K562 (cell line): ENCODE measurements around the gene FARP1. TPM values are rescaled to one million over a fixed set of nuclear protein-coding genes. Genes with fewer than 3 reads are reported as not detected.

Experiments used
- ATAC-seq: fragments of 200-7000 bp; cut with Tn5 transposase; 3 replicates; pipeline ENCODE4 v1.9.1; 2020; ENCODE audit warnings: moderate library complexity
- BruUV-seq: library from RNA; stranded (reverse); fragments of 400-500 nt; replicated peaks from 2 replicates; lab custom pipeline; 2021; lab: Mats Ljungman, UMichigan
- CTCF ChIA-PET: fragments of 300-600 bp; formaldehyde crosslinking; extraction: SDS; loops from one replicate; lab custom pipeline; 2021; ENCODE audit warnings: low intra/inter-chr PET ratio; lab: Yijun Ruan, JAX
- POLR2A ChIA-PET: fragments of 300-600, 350-650 bp; sonication (Branson Sonifier 250); formaldehyde crosslinking; extraction: SDS; loops from one replicate; lab custom pipeline; 2021; ENCODE audit warnings: antibody characterized with exemption, inconsistent platforms; lab: Yijun Ruan, JAX
- DNase-seq, 4 experiments: peaks; one replicate each; pipeline versions ENCODE4 v3.0.0 to v3.0.0-alpha.2; 2011 to 2018; ENCODE audit warnings: low spot score in 3 of 4, mixed read lengths in 3 of 4; ENCODE audit errors: extremely low read depth in 1 of 4
- FAIRE-seq: peaks from 2 replicates; lab custom pipeline; 2011; peaks lifted over from hg19 to GRCh38; lab: Jason Lieb, UNC
- H2AFZ ChIP-seq: 2 replicates; pipeline ENCODE4 v1.6.0; 2011; ENCODE audit warnings: low read depth, low read length, control low read depth, inconsistent platforms
- H3K27ac ChIP-seq: fragments of 200-600 bp; 3 replicates; pipeline ENCODE4 v1.8.0; 2011; ENCODE audit warnings: low read depth, mild to moderate bottlenecking, control low read depth, inconsistent platforms, low read length, moderate library complexity, mixed read lengths; ENCODE audit errors: extremely low read depth
- H3K27me3 ChIP-seq, 2 experiments: fragments of 300-600 bp in 1 of 2; 2 replicates in 1 of 2; 3 replicates in 1 of 2; pipeline versions ENCODE4 v1.6.0 to v1.8.0; 2011; ENCODE audit warnings: inconsistent platforms in 2 of 2, low read length in 2 of 2, mild to moderate bottlenecking in 1 of 2, mixed read lengths in 1 of 2, moderate library complexity in 1 of 2; ENCODE audit not compliant: control insufficient read depth in 2 of 2, insufficient read depth in 2 of 2
- H3K36me3 ChIP-seq: fragments of 300-600 bp; 3 replicates; pipeline ENCODE4 v1.8.0; 2011; ENCODE audit warnings: mild to moderate bottlenecking, low read length, inconsistent platforms; ENCODE audit not compliant: control insufficient read depth, insufficient read depth
- H3K4me1 ChIP-seq, 2 experiments: fragments of 200-600 bp in 1 of 2; replicated peaks in 1 of 2; 2 replicates in 1 of 2; 3 replicates in 1 of 2; pipeline versions ENCODE4 v1.5.1 to v1.8.0; 2011; ENCODE audit warnings: inconsistent platforms in 2 of 2, low read length in 2 of 2, mild to moderate bottlenecking in 1 of 2, mixed read lengths in 1 of 2, moderate library complexity in 1 of 2; ENCODE audit not compliant: control insufficient read depth in 2 of 2, insufficient read depth in 2 of 2
- H3K4me2 ChIP-seq: 2 replicates; pipeline ENCODE4 v1.6.1; 2011; ENCODE audit warnings: low read length, control low read depth, inconsistent platforms, mixed read lengths; ENCODE audit not compliant: insufficient read depth
- H3K4me3 ChIP-seq: fragments of 200-600 bp; sonication (generic), shearing (Covaris generic); 2 replicates; pipeline ENCODE4 v1.5.1; 2016; ENCODE audit warnings: control low read depth, inconsistent platforms
- H3K79me2 ChIP-seq: fragments of 200-600 bp; 3 replicates; pipeline ENCODE4 v1.8.0; 2011; ENCODE audit warnings: low read length, inconsistent platforms; ENCODE audit not compliant: control insufficient read depth, insufficient read depth
- H3K9ac ChIP-seq, 2 experiments: 2 replicates each; pipeline versions ENCODE4 v1.6.0 to v1.6.1; 2011; ENCODE audit warnings: low read depth in 2 of 2, low read length in 2 of 2, control low read depth in 1 of 2, inconsistent platforms in 1 of 2, mild to moderate bottlenecking in 1 of 2, mixed read lengths in 1 of 2; ENCODE audit not compliant: insufficient read depth in 1 of 2
- H3K9me1 ChIP-seq: one replicate; pipeline ENCODE4 v1.6.0; 2011; ENCODE audit warnings: inconsistent platforms, mild to moderate bottlenecking, low read length, moderate library complexity; ENCODE audit not compliant: control insufficient read depth, insufficient read depth
- H3K9me3 ChIP-seq: replicated peaks from 2 replicates; pipeline ENCODE4 v1.5.1; 2011; ENCODE audit warnings: low read depth, low read length, inconsistent platforms; ENCODE audit not compliant: control insufficient read depth, insufficient read depth
- H4K20me1 ChIP-seq: replicated peaks from 2 replicates; pipeline ENCODE4 v1.6.1; 2011; ENCODE audit warnings: low read length, inconsistent platforms, mixed read lengths; ENCODE audit not compliant: control insufficient read depth, insufficient read depth
- EWSR1 ChIP-seq: fragments of 450-650 bp; IDR thresholded peaks from 2 replicates; pipeline ENCODE4 v1.6.1; 2018; ENCODE audit warnings: borderline replicate concordance, mild to moderate bottlenecking, low read depth, moderate library complexity; ENCODE audit not compliant: partially characterized antibody
- HDAC8 ChIP-seq: fragments of 450-650 bp; IDR thresholded peaks from 2 replicates; pipeline ENCODE4 v1.6.1; 2016; ENCODE audit warnings: mild to moderate bottlenecking, missing genetic modification characterization, moderate library complexity, missing compliant biosample characterization
- HNRNPK ChIP-seq: fragments of 200-400 bp; formaldehyde crosslinking; IDR thresholded peaks from one replicate; pipeline ENCODE4 v1.6.1; 2018; ENCODE audit warnings: mild to moderate bottlenecking, low read depth, low read length; ENCODE audit not compliant: poor library complexity, severe bottlenecking
- WGBS: fragments of 100-300 bp; shearing (Covaris generic); methylation state at CpG from one replicate; pipeline ENCODE4 v1.1.6; 2016; ENCODE audit warnings: low coverage, mixed read lengths; ENCODE audit not compliant: insufficient coverage; ENCODE audit errors: missing lambda C conversion rate; 5-methylcytosine and 5-hydroxymethylcytosine counted together
- in situ Hi-C: fragments of 300-500 bp; cut with MboI; formaldehyde crosslinking; loops from 4 replicates; pipeline ENCODE4 v1.15.0; 2018; ENCODE audit warnings: inconsistent platforms, mixed read lengths
- intact Hi-C: fragments of 100-400 bp; cut with micrococcal nuclease; formaldehyde crosslinking; loops from 2 replicates; pipeline ENCODE4 v1.14.2; 2022
- polyA plus RNA-seq, 8 experiments: library from polyadenylated mRNA; depleted of rRNA in 4 of 8; stranded (reverse) in 5 of 8; unstranded in 3 of 8; fragments of >200 nt; fragmentation: Nextera tagmentation in 2 of 8; fragmentation: Illumina TruSeq in 1 of 8; extraction: Ambion mirVana in 2 of 8; extraction: Trizol in 1 of 8; gene quantifications; 2 replicates each; pipeline versions ENCODE4 v1.2.1 to v1.2.3, GENCODE V29; 2011 to 2014; ENCODE audit warnings: inconsistent platforms in 1 of 8, missing spikeins in 1 of 8
- total RNA-seq, 7 experiments: library from RNA; depleted of rRNA in 6 of 7; stranded (reverse); fragments of >200 nt in 6 of 7; fragmentation: Illumina TruSeq in 2 of 7; extraction: Trizol in 2 of 7; gene quantifications; 2 replicates each; pipeline versions ENCODE4 v1.2.1 to v1.2.3, GENCODE V29; 2011 to 2021; ENCODE audit warnings: low replicate concordance in 1 of 7
- TF ChIP-seq, protein P1 (sequence below), 2 experiments: IDR thresholded peaks in 1 of 2; conservative IDR thresholded peaks in 1 of 2; 2 replicates each; pipeline ENCODE4 v1.6.1; 2016; ENCODE audit warnings: low read depth in 2 of 2, mild to moderate bottlenecking in 1 of 2, missing compliant biosample characterization in 1 of 2, missing genetic modification characterization in 1 of 2, moderate library complexity in 1 of 2

The FARP1 gene
- total and polyA plus RNA-seq, 9 of the 15 experiments (the other 6 are each of a cell fraction or from before 2014, with no cell fraction given): 0.03 to 0.29 (median 0.05) TPM; not detected in 3

DNA sequence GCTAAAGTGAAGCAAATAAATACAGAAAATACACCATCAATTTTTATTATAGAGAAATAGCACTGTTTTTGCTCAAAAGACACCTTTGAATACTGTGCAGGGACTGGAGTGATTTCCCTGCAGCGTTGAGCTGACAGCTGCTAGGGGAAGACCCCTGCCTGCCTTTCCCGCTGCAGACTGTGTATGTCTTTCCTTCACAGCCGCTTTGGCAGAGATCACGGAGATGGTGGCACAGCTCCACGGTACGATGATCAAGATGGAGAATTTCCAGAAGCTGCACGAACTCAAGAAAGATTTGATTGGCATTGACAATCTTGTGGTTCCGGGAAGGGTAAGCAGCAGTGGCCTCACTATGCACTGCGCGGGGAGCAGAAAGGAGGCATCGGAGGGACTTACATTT, 292.5 kb downstream of the FARP1 start:
- Histone ChIP-seq H4K20me1 (no peaks in the 10 kb centered on the region), H3K9ac (no peak overlapping the region), H3K9me3 (no peaks in the 10 kb centered on the region), H3K36me3 (no peaks in the 10 kb centered on the region), H3K4me1 (peaks cover 0 to 4% of the 10 kb centered on the region in 2 experiments; a peak in 1 of 5 replicates), H3K4me3 (no peak overlapping the region), H3K9me1 (no peaks in the 10 kb centered on the region), H2AFZ (no peak overlapping the region), H3K27ac (no peak overlapping the region), H3K27me3 (peaks cover 23 to 79% of the 10 kb centered on the region in 2 experiments; a peak in 4 of 5 replicates), H3K4me2 (no peak overlapping the region), H3K79me2 (no peaks in the 10 kb centered on the region)
- 19% methylated on average over 10 of the region's 11 CpGs for WGBS
- ChIA-PET CTCF (no interaction called here), POLR2A (no interaction called here)
- FAIRE-seq (no peak), DNase-seq (no peak), ATAC-seq (no peak)
- intact Hi-C loops (no loop called here), in situ Hi-C loops (no loop called here)
- TF ChIP-seq EWSR1 (no peak), HNRNPK (no peak), HDAC8 (tag) (no peak)
- TF ChIP-seq, protein P1, sequence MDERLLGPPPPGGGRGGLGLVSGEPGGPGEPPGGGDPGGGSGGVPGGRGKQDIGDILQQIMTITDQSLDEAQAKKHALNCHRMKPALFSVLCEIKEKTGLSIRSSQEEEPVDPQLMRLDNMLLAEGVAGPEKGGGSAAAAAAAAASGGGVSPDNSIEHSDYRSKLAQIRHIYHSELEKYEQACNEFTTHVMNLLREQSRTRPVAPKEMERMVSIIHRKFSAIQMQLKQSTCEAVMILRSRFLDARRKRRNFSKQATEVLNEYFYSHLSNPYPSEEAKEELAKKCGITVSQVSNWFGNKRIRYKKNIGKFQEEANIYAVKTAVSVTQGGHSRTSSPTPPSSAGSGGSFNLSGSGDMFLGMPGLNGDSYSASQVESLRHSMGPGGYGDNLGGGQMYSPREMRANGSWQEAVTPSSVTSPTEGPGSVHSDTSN (CRISPR knock-in tag; IDR thresholded peaks at IDR 0.05; ENCODE audit: low read depth): no peak
- TF ChIP-seq, protein P1 (tag; conservative IDR thresholded peaks at IDR 0.05; ENCODE audit: low read depth): no peak
- BruUV-seq: no TSS peak
